ENCODE results near the gene THEM4. TPM values are rescaled to one million over a fixed set of nuclear protein-coding genes. Genes with fewer than 3 reads are reported as not detected.

The THEM4 gene
- total RNA-seq, 1 experiment from 2014 or later, result 10.9 TPM

GRCh38 chr1:151897991-151898431 lies 11.3 kb downstream of the THEM4 start (continued):
- TF ChIP-seq PRDM15 (CRISPR knock-in tag; IDR thresholded peaks at IDR 0.05) (no peak), ZMAT4 (CRISPR knock-in tag; IDR thresholded peaks at IDR 0.05) (no peak), ZNF532 (CRISPR knock-in tag; IDR thresholded peaks at IDR 0.05; ENCODE audit: borderline replicate concordance) (no peak), ZBTB21 (CRISPR knock-in tag; IDR thresholded peaks at IDR 0.05; ENCODE audit: borderline replicate concordance) (no peak), CREB1 (CRISPR knock-in tag; IDR thresholded peaks at IDR 0.05) (no peak), ZNF396 (CRISPR knock-in tag; IDR thresholded peaks at IDR 0.05; ENCODE audit: borderline replicate concordance) (no peak), E2F1 (CRISPR knock-in tag; IDR thresholded peaks at IDR 0.05) (no peak), OVOL2 (CRISPR knock-in tag; IDR thresholded peaks at IDR 0.05; ENCODE audit: borderline replicate concordance) (no peak), ERG (CRISPR knock-in tag; IDR thresholded peaks at IDR 0.05) (no peak)

GRCh38 chr1:151893176-151893924 lies 16.0 kb downstream of the THEM4 start:
- Mint-ChIP-seq H3K27ac (no peak overlapping the region), H3K4me1 (no peaks in the 10 kb centered on the region)
- ATAC-seq, result no peak

More at GRCh38 chr1:151893176-151893924, 16.0 kb downstream of the THEM4 start:
- peaks cover 18% of the 10 kb centered on the region for H3K36me3 Mint-ChIP-seq
- H3K4me3 Mint-ChIP-seq, result no peak overlapping the region
- CTCF ChIA-PET, result interaction anchor here (0.7 to 1.6 kb wide), 2 partner anchors 94 to 108 kb away, joined by 3 to 4 read pairs; no protein-coding TSS in a partner anchor
- no peak for TF ChIP-seq ARID4B (CRISPR knock-in tag; IDR thresholded peaks at IDR 0.05; ENCODE audit: borderline replicate concordance)
- TF ChIP-seq ZNF138 (CRISPR knock-in tag; conservative IDR thresholded peaks at IDR 0.05), result no peak
- no peak for DNase-seq (ENCODE audit: low spot score)
- no peaks in the 10 kb centered on the region for H3K27me3 Mint-ChIP-seq (ENCODE audit: low read depth)
- H3K9me3 Mint-ChIP-seq, result no peaks in the 10 kb centered on the region
- POLR2A ChIA-PET, result no interaction called here

Measured in WTC11 (cell line).